Vagina (tissue), 2 donors: ENCODE measurements around the gene ATN1.

Experiments
- POLR2A ChIP-seq, 2 donors: fragments of 450-650 bp; IDR thresholded peaks; one replicate each; pipeline ENCODE4 v1.6.1; 2017; ENCODE audit warnings: antibody characterized with exemption in 2 of 2, mild to moderate bottlenecking in 2 of 2, moderate library complexity in 2 of 2
- TF ChIP-seq, protein P1 (sequence below), 3 experiments: fragments of 450-650 bp in 2 of 3; fragments of 200-600 bp in 1 of 3; sonication (generic) in 1 of 3; IDR thresholded peaks; one replicate each; pipeline ENCODE4 v1.5.1; 2017 to 2019; ENCODE audit warnings: antibody characterized with exemption in 3 of 3, mild to moderate bottlenecking in 2 of 3, moderate library complexity in 2 of 3

DNA sequence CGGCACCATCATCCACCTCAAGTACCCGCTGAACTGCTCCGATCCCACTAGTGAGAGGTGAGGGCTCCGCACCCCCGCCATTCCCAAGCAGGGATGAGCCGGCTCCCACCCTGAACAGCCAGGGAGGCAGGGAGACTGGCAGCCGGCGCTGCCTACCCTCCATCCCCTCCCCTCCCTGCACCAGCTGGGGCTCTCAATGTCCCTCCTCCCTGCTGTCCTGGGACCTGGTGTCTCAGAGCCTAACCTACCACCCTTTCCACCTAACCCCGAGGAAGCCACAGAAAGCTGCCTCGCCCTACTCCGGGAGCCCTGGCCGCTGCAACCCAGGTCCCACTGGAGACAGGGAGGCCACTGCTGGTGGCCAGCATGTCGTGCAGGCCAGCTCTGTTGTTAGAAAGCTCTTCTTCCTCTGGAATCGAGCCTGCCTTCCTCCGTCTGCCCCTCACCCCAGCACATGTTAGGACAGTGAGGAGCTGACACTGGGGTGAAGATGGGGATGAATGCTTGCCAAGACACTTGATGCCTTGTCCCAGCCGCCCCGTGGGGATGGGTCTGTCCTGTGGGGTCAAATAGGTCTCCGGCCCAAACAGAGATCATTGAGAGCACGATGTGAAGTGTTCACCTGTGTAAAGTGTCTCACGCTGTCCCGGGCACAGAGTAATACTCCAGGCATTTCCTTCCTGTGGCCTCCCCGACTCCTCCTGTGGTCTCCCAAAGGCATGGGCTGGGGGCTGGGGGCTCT, 24.5 kb downstream of the ATN1 start:
- TF ChIP-seq, protein P1, sequence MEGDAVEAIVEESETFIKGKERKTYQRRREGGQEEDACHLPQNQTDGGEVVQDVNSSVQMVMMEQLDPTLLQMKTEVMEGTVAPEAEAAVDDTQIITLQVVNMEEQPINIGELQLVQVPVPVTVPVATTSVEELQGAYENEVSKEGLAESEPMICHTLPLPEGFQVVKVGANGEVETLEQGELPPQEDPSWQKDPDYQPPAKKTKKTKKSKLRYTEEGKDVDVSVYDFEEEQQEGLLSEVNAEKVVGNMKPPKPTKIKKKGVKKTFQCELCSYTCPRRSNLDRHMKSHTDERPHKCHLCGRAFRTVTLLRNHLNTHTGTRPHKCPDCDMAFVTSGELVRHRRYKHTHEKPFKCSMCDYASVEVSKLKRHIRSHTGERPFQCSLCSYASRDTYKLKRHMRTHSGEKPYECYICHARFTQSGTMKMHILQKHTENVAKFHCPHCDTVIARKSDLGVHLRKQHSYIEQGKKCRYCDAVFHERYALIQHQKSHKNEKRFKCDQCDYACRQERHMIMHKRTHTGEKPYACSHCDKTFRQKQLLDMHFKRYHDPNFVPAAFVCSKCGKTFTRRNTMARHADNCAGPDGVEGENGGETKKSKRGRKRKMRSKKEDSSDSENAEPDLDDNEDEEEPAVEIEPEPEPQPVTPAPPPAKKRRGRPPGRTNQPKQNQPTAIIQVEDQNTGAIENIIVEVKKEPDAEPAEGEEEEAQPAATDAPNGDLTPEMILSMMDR (IDR thresholded peaks at IDR 0.05): no peak
- no peak for TF ChIP-seq POLR2A (IDR thresholded peaks at IDR 0.05)
